HG02571 (cell line): Measurements from ENCODE around the gene AJM1.
A peak's percentile ranks its signal among the peaks of the same experiment; 100 is the strongest.
"Not testable (repeated sequence)": the region's sequence is repeated elsewhere in the genome, so short reads cannot be mapped to it uniquely, and the experiment has no call there.

Source experiments
- ATAC-seq: cut with Tn5 transposase; IDR thresholded peaks from one replicate; pipeline ENCODE4 v1.9.1; 2021; ENCODE audit warnings: mild to moderate bottlenecking, moderate library complexity; ENCODE audit not compliant: unreplicated experiment

The AJM1 gene

DNA sequence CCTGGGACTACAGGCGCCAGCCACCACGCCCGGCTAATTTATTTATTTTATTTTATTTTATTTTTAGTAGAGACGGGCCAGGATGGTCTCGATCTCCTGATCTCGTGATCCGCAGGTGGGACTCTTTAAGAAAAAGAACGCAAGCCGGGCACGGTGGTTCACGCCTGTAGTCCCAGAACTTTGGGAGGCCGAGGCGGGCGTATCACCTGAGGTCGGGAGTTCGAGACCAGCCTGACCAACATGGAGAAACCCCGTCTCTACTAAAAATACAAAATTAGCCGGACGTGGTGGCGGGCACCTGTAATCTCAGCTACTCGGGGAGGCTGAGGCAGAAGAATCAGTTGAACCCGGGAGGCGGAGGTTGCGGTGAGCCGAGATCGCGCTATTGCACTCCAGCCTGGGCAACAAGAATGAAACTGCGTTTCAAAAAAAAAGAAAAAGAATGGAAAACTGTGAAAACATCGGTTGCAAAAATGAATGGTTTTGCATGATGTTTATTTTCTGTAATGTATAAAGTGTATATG lies 24.7 kb downstream of the AJM1 start:
- ATAC-seq: not testable (repeated sequence)

DNA sequence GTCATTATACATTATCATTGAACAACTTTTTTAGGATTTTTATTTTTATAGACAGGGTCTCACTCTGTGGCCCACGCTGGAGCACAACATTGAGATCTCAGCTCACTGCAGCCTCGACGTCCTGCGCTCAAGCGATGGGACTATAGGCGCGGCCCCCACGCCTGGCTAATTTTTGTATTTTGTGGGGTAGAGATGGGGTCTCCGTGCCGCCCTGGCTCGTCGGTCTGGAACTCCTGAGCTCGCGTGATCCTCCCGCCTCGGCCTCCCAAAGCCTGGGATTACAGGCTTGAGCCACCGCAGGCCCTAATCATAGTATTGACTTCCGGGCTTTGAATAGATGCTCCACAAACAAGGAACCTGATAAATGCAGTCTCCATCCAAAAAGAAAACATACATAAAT lies 25.2 kb downstream of the AJM1 start:
- no peak for ATAC-seq

DNA sequence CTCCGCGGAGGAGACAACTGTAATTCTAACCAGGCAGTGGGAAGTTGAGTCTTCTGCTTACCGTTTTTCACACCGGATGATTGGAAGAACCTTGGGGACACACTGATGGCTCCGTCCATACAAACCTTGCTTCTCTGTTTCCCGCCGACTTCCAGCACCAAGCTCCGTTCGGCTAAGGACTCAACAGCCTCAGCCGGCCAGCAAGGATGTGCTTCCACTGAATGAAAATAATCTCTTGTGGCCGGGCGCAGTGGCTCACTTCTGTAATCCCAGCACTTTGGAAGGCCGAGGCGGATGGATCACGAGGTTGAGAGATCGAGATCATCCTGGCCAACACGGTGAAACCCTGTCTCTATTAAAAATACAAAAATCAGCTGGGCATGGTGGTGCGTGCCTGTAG lies 25.6 kb downstream of the AJM1 start:
- no peak for ATAC-seq

DNA sequence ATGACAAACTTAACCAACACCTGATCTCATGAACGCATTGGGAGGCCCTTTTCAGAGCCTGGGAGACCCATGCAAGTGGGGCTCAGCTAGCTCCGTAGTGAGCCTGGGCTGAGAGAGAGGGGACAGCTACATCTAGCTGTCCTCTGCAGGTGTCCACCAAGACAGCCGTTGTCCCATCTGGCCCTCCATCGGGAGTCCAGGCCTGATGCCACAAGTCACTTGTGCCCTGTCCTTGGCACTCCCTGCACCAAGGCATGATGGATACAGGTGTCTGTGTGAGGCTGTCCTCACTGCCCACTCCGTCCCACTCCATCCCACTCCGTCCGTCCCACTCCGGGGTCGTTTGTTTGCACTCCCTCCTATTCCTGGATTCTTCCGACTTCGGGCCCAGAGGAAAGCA lies 26.4 kb downstream of the AJM1 start:
- ATAC-seq: no peak

DNA sequence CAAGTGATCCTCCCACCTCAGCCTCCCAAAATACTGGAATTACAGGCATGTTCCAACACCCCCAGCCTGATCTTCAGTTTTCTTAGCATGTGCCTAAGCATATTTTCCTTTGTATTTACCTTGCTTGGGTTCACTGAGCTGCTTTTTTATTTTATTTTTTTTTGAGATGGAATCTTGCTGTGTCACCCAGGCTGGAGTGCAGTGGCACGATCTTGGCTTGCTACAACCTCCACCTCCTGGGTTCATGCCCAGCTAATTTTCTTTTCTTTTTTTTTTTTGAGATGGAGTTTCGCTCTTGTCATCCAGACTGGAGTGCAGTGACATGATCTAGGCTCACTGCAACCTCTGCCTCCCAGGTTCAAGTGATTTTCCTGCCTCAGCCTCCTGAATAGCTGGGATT lies 27.3 kb downstream of the AJM1 start:
- not testable (repeated sequence) for ATAC-seq

DNA sequence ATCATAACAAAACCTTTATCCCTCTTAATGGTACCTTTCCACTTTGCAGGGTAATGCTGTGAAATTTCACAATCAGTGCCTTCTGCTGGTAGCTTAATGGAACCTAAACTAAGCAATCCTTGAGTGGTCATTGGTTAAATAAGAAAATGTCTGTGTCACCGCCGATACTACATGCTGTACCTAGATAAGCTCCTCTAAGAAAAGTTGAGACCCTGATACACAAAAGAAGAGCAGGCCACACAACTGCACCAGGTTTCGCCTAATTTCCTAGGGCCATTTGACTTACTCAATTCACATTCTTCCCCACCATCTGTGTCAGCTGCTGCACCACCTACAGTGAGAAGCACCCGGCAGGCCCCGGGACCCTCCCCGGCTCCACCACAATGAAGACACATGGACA lies 32.9 kb downstream of the AJM1 start:
- ATAC-seq: no peak

DNA sequence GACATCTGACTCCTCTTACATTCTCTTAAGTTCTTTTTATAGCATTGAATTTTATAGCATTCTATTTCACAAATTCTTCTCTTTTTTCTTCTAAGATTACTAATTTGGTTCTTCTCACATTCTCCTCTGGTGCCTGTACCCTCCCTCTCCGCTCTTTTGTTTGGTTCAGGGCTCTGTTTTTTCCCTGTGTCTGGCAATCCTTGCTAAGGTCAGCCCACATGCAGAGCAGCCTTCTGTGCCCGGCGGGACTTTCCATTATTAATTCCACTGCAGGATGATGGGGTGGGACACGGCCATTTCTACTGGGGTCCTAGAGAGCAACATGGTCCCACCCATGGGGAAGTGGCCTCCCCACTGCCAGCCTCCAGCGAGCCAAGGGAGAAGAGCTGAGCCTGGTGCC lies 34.2 kb downstream of the AJM1 start:
- ATAC-seq: no peak

DNA sequence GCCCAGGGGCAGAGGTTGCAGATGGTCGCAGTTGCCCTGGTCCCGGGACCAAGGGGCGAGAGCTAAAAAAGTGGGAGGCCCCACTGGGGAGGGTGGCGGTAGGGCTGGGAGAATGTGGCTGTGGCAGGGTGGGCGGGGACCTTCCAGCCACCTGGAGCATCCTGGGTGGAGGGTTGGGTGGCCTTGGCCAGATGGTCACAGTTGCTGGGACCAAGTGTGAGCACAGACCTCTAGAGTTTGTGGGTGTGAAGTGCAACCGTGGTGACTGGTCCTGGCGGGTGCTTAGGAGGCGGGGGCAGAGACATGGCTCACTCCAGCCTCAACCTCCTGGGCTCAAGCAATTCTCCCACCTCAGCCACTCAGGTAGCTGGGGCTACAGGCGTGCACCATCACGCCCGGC lies 38.4 kb downstream of the AJM1 start:
- ATAC-seq: no peak

DNA sequence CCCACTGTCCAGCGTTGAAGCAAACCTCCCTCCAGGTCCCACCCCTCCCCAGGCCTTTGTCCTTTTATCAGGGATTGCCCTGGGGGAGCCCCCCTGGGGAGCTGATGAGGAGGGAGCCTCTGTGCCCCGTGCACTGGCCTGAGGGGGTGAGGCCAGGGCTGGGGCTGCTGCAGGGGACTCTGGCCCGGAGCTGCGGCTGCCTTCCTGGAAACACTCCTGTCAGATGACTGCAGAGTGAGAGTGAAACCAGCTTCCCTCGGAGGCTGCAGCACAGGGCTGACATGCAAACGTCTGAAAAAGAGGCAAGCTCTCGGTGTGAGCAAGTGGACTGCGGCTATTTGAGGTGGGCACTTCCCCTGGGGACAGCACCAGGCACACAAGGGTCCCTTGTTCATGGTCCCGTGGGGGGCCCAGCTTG lies 39.4 kb downstream of the AJM1 start:
- ATAC-seq: no peak

DNA sequence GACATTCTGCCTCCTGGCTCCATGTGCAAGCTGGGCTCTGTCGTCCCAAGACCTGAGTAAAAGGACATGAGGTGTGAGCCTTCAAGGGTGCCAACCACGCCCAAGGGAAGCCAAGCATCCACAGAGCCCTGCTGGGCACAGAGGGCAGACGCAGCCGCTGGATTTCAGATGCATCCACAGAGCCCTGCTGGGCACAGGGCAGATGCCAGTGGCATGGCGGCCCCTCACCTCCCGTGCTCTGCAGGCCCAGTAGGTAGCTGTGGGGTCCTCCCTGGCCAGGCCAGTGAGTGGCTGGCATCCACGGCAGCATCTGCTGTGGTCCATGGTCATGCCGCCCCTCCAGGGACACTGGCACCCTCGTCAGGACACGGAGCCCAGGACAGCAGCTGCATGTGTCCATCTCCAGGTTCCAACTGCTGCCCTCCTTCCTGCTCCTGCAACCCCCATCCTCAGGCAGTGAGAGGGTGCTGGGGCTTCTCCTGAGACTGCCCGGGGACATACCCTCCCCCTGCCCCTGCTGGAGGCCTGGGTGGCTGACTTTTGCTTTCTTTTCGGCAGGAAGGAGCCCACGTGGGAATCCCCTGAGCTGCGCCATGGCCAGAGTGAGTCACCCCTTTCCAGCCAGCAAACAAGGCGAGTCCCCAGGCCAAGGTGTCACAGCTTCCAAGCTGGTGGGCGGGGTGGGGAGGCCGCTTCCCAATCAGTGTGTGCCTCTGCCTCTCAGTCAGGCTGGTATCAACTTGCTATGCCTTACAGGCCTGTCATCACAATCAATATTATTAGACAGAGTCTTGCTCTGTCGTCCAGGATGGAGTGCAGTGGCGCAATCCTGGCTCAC lies 40.0 kb downstream of the AJM1 start:
- no peak for ATAC-seq

DNA sequence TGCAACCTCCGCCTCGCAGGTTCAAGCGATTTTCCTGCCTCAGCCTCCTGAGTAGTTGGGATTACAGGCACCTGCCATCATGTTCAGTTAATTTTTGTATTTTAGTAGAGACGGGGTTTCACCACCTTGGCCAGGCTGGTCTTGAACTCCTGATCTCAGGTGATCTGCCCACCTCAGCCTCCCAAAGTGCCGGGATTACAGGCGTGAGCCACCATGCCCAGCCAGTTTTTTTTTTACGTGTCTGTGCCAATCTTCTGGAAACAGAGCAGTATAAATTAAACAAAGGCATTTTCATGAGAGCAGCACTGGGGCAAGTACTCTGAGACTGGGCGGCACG lies 40.6 kb downstream of the AJM1 start:
- not testable (repeated sequence) for ATAC-seq

DNA sequence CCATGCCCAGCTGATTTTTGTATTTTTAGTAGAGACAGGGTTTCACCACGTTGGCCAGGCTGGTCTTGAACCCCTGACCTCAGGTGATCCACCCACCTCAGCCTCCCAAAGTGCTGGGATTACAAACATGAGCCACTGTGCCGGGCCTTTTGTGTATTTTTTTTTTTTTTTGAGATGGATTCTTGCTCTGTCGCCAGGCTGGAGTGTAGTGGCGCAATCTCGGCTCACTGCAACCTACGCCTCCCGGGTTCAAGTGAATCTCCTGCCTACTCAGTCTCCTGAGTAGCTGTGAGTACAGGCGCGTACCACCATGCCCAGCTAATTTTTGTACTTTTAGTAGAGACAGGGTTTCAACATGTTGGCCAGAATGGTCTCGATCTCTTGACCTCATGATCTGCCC lies 41.4 kb downstream of the AJM1 start:
- not testable (repeated sequence) for ATAC-seq

DNA sequence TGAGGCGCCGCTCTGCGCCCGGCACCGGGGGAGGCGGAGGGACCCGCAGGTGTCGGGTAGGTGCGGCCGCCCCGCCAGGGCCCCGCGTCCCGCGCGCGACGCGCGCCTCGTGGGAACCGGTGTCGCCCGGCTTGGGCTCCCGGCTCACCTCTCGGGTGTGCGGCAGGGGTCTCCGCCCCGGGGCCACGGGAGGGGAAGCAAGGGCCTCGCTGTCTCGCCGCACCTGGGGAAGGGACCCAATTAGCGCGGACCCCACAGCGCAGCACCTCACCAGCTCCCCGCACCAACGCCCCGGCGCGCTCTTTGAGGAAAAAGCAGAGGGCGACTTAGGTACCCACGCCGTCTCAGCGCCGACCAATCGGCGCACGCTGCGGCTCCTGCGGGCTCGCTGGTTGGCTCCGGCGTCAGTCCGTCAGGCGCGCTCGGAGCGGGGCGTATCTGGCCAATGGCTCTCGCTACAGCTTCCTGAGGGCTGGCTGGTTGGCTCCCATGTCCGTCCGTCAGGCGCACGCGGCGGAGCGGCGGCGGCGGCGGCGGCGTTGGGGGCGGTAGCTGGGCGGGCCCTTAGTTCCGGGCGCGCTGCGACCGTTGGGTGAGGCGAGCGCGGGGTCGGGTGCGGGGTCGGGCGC lies 43.8 kb downstream of the AJM1 start, which contains the start of gene TRAF2:
TSS of gene TRAF2 (plus strand) at position 567 of the 629 bp plus-strand sequence. CDS start 12,225 bp downstream, outside the sequence.
- ATAC-seq: peak; percentile 76

DNA sequence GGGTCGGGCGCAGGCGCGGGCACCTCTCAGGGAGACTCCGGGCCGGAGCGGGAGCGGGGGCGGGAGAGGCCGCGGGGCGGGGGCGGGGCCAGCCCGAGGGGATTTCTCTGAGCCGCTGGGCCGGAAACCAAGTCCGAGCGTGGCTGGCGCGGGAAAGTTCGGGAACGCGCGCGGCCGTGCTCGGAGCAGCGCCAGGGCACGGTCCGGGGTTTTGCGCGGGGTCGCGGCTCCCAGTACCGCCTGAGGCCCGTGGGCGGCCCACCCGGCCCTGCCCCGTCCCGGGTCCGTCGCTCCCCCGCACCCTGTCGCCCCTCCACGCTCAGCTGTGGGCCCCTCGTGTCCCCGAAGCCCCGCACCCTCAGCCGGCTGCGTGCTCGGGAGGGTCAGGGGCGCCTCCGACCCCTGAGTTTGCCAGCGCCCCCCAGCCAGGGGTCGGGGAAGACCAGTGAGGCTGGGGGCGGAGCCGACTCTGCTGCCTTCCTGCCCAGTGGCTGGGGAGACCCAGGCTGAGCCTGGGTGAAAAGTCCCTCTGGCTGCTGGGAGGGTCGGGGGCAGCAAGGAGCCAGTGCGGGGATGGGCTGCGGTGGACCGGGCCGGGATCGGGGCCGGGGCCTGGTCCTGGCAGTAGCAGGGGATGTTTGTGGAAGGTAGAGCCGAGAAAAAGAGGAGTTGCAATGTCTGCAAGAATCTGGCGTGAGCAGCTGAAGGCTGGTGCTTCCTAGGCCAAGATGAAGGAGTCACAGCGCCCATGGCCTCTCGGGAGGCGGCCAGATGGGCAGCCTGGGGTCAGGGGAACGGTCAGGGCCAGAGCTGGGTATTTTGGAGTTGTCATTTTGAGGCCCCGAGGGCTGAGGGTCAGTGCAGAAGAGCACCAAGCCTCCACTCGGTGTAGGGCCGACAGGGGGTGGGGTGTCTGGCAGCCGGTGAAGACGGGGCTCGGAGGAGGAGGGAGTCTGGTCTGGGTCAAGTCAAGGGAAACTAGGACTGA lies 44.6 kb downstream of the AJM1 start:
- ATAC-seq: peak; percentile 22

DNA sequence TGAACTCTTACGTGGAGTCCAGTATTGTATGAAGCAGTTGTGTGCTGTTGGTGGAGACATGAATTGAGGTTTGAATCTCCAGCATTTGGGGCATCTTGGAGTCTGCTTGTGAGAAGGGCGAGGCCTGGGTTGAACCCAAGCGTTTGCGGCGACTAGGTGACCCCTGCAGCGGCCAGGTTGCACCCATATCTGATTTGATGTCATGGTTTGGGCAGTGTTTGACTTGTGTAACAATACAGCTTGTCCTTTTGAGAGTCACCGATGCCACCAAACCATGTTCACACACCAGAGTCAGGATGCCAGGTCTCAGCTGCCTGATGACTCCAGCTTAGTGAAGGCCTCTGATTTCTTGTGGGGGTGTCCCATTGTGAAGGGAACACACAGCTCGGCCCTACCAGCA lies 46.2 kb downstream of the AJM1 start:
- ATAC-seq: no peak

DNA sequence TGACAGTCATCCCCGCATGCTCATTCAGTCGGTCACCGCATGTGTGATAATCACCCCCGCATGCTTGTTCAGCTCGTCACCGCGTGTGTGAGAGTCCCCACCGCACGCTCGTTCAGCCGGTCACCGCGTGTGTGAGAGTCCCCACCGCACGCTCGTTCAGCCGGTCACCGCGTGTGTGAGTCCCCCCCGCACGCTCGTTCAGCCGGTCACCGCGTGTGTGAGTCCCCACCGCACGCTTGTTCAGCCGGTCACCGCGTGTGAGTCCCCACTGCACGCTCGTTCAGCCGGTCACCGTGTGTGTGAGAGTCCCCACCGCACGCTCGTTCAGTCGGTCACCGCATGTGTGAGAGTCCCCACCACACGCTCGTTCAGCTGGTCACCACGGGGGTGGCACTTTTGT lies 47.6 kb downstream of the AJM1 start:
- no peak for ATAC-seq

DNA sequence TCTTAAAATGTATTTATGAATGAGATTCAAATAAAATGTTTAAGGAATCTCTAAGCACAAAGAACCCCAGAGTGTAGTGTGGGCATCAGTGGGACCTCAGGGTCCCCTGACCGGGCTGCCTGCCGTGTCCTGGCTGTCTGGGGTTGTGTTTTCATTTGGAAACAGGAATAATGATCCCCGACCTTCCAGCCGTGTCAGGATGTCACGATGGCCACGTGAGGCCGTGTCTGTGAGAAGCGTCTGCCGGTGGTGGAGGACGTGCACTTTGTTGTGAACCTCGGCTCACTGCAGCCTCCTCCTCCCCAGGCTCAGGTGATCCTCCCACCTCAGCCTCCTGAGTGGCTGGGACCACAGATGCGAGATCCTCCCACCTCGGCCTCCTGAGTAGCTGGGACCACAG lies 48.4 kb downstream of the AJM1 start:
- no peak for ATAC-seq
